GM10266 (cell line): ENCODE results near the gene ANLN.
"Not testable (repeated sequence)": the region's sequence is repeated elsewhere in the genome, so short reads cannot be mapped to it uniquely, and the experiment has no call there.

Experiments used
- DNase-seq: peaks from one replicate; pipeline ENCODE4 v3.0.0; 2012; ENCODE audit errors: extremely low spot score
- TF ChIP-seq, protein P1 (sequence below): IDR thresholded peaks from 2 replicates; pipeline ENCODE4 v1.5.1; 2012; ENCODE audit warnings: mild to moderate bottlenecking, low read depth; ENCODE audit not compliant: control insufficient read depth, insufficient read depth; ENCODE audit errors: missing control alignments

ANLN gene

DNA sequence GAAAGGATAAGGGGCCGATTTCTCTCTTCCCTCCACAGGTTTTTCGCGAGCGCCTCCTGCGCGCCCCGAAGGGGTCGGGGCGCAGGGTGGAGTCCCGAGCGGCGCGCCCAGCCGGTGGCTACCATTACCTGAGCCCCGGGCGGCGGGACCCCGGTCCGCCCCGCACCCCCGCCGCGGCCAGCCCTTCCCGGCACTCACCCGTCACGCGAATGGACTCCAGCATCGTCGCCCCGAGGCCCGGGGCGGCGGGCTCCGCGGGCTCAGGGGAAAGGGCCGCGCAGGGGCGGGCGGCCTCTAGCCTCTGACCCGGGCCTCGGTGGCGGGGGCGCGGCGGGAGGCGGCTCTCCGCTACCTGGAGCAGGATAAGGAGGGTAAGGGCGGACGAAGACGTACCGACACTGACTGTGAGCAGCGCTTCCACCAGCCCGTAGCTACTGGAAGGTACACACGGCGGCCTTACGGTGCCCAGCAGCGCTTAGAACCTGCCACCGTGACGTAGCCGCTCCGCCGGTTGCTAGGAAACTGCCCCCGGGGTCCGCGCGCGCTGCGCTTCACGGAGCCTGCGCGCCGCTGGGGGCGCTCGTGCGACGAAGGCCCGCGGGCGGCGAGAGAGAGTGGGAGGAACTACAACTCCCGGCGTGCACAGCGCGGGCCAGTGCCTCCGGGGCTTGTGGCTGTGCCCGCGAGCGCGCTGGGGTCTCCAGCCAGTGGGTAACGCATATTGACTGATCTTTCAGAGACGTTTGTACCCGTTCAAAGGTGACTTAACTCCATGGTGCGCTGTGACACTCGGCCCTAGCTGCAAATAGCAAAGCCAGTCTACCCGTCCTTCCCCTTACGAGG is 22.7 kb upstream of the ANLN start:
- TF ChIP-seq, protein P1, sequence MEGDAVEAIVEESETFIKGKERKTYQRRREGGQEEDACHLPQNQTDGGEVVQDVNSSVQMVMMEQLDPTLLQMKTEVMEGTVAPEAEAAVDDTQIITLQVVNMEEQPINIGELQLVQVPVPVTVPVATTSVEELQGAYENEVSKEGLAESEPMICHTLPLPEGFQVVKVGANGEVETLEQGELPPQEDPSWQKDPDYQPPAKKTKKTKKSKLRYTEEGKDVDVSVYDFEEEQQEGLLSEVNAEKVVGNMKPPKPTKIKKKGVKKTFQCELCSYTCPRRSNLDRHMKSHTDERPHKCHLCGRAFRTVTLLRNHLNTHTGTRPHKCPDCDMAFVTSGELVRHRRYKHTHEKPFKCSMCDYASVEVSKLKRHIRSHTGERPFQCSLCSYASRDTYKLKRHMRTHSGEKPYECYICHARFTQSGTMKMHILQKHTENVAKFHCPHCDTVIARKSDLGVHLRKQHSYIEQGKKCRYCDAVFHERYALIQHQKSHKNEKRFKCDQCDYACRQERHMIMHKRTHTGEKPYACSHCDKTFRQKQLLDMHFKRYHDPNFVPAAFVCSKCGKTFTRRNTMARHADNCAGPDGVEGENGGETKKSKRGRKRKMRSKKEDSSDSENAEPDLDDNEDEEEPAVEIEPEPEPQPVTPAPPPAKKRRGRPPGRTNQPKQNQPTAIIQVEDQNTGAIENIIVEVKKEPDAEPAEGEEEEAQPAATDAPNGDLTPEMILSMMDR: peak; percentile 95
- DNase-seq: peak; percentile 95

DNA sequence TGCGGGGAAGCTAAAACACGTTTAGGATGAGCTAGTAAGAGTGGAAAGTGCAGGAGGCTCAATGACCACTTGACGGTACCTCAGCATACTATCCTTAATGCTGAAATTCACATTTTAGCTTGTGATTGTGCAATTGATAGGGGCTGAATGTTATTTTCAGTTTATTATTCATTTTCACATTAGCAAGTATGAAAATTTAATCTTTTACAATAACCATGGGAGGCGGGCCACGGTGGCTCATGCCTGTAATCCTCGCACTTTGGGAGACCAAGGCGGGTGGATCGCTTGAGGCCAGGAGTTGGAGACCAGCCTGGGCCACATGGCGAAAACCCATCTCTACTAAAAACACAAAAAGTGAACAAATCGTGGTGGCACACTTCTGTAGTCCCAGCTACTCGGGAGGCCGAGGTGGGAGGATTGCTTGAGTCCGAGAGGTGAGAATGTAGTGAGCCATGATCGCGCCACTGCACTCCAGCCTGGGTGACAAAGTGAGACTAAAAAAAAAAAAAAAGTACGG is 22.0 kb upstream of the ANLN start:
- TF ChIP-seq, protein P1: no peak
- DNase-seq: no peak

DNA sequence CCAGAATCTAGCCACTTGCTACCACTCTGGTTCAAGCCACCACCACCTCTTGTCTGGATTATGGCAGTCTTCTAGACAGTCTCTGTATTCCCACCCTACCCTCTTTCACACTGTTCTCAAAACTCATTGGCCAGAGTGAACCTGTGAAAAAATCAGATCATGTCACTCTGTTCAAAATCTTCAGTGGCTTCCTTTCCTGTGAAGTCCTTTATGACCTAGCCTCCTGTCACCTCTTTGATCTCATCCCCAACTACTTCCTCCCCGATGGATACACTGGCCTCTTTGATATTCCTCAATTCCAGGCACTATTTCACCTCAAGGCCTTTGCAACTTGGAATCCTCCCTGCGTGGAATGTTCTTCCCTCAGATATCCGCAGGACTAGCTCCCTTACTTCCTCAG is 21.2 kb upstream of the ANLN start:
- TF ChIP-seq, protein P1: no peak
- no peak for DNase-seq

DNA sequence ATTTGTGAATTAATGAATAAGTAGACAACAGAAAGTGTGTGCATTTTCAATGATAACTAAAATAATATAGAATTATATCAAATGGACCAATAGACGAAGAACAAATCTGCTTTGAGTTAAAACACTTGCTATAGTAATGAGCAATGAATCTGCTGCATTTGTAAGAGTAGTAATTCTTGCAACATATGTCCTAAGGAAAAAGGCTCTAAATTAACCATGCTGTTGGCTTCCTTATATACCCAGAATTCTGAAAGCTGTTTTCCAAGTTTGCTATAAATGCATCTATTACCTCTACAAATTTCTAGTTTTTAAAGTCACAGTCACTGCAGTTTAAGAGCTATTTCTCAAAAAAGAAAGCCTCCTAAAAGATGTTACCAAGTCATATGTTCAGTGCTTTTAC is 20.5 kb upstream of the ANLN start:
- no peak for DNase-seq
- TF ChIP-seq, protein P1: no peak

DNA sequence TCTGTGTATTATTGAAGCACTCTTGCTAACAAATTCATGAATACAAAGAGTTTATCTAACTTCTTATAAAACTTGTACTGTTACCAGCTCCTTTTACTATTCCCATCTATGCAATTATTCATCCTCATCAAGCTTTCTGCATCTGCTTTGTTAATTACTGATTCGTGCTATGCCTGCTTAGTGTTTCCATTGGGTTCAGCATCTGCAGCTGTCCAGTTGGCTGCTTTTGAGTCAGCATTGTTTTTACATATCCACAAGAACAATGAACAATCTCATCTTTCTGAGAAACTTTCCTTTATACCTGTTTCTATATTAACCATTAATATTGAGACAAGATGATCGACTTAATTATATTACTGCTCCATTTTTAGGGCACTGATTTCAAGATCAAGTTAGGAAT is 19.6 kb upstream of the ANLN start:
- TF ChIP-seq, protein P1: no peak

DNA sequence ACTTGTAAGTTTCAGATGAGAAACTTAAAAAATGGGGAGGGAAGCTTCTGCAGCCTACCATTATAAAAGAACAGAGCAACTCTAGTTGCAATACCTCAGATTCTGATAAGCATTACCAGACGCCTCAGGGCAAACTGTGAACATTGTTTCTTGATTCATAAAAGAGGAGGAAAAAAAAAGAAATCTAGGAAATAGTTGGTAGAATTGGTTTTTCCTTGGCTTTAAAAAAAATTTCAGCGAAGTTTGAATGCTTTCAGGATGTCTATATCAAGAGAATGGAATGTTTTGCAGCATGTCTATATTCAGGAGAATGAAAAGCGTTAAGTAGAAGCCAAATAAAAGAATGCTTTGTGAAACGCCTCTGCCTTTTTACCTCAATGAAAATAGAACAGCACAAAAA is 17.5 kb upstream of the ANLN start:
- no peak for DNase-seq
- TF ChIP-seq, protein P1: no peak

More for the DNA sequence above, 19.6 kb upstream of the ANLN start:
- no peak for DNase-seq

DNA sequence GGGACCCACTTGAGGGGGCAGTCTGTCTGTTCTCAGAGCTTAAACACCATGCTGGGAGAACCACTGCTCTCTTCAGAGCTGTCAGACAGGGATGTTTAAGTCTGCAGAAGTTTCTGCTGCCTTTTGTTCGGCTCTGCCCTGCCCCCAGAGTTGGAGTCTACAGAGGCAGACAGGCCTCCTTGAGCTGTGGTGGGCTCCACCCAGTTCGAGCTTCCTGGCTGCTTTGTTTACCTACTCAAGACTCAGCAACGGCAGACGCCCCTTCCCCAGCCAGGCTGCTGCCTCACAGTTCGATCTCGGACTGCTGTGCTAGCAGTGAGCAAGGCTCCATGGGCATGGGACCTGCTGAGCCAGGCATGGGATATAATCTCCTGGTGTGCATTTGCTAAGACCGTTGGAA is 11.1 kb upstream of the ANLN start:
- DNase-seq: not testable (repeated sequence)
